Activated T-helper 2 cell treated with anti-CD3 and anti-CD28 coated beads, Interferon-gamma antibody, Interleukin-2, Interleukin-4, amounts not matched to agents 10 μg/mL and 5 μg/mL and 100 μg/mL, durations not matched to agents 14 hours and 24 hours and 36 hours (primary cell): ENCODE measurements around the gene MAP2K6. TPM values are rescaled to one million over a fixed set of nuclear protein-coding genes. Genes with fewer than 3 reads are reported as not detected.

ENCODE experiments used
- DNase-seq: peaks from one replicate; pipeline ENCODE4 v3.0.0; 2021; ENCODE audit warnings: low spot score
- H3K27ac Mint-ChIP-seq: one replicate; pipeline ENCODE4 v1.8.0; 2021; ENCODE audit warnings: mixed read lengths
- H3K27me3 Mint-ChIP-seq: one replicate; pipeline ENCODE4 v1.8.0; 2021; ENCODE audit warnings: low read depth, mixed read lengths
- H3K36me3 Mint-ChIP-seq: one replicate; pipeline ENCODE4 v1.8.0; 2021; ENCODE audit warnings: low read depth, mixed read lengths
- H3K4me1 Mint-ChIP-seq: one replicate; pipeline ENCODE4 v1.8.0; 2021; ENCODE audit warnings: low read depth, mixed read lengths
- H3K4me3 Mint-ChIP-seq: one replicate; pipeline ENCODE4 v1.8.0; 2021; ENCODE audit warnings: low read depth, mild to moderate bottlenecking, moderate library complexity, mixed read lengths
- H3K9me3 Mint-ChIP-seq: one replicate; pipeline ENCODE4 v1.8.0; 2021; ENCODE audit warnings: mixed read lengths
- intact Hi-C: fragments of 100-400 bp; cut with micrococcal nuclease; formaldehyde crosslinking; loops from one replicate; pipeline ENCODE4 v1.15.1; 2023
- total RNA-seq: library from RNA; stranded (reverse); gene quantifications from 2 replicates; pipeline ENCODE4 v1.2.3, GENCODE V29; 2022

Gene MAP2K6
- total RNA-seq, 1 donor from 2014 or later = 3.1 TPM

DNA sequence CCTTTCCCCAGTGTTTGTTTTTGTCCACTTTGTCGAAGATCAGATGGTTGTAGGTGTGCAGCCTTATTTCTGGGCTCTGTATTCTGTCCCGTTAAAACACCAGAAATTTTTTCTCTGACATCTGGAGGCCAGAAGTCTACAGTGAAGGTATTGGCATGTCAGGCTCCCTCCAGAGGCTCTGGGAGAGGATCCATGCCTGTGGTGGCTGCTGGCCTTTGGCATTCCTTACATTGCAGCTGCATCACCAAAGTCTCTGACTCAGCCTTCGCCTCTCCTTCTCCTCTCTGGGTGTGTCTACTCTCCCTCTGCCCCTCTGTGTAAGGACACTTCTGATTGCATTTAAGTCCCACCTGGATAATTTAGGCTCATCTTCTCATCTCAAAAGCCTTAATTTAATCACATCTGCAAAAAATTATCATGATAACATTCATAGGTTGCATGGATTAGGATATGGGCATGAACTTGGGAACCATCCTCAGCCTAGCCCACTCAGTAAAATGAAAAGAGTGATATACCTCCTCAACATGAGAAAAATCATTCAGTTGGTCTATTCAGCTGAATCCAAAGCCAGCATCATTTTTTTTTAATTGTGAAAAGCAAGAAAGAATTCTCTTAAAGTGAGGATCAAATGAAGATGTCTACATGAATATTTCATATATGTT, 78.0 kb downstream of the MAP2K6 start:
- intact Hi-C loops = no loop called here
- H3K4me3 Mint-ChIP-seq = no peak overlapping the region
- H3K9me3 Mint-ChIP-seq = no peaks in the 10 kb centered on the region
- no peaks in the 10 kb centered on the region for H3K36me3 Mint-ChIP-seq
- H3K27me3 Mint-ChIP-seq = no peaks in the 10 kb centered on the region
- DNase-seq = no peak
- no peak overlapping the region for H3K27ac Mint-ChIP-seq
- no peaks in the 10 kb centered on the region for H3K4me1 Mint-ChIP-seq

GRCh38 chr17:69495787-69496186, 81.3 kb downstream of the MAP2K6 start:
- Mint-ChIP-seq H3K9me3 (no peaks in the 10 kb centered on the region), H3K36me3 (no peaks in the 10 kb centered on the region), H3K4me3 (no peak overlapping the region), H3K4me1 (no peaks in the 10 kb centered on the region), H3K27me3 (no peaks in the 10 kb centered on the region), H3K27ac (no peak overlapping the region)
- DNase-seq = no peak
- intact Hi-C loops = no loop called here

- intact Hi-C loops = no loop called here
- Mint-ChIP-seq H3K4me1 (no peaks in the 10 kb centered on the region), H3K27ac (no peak overlapping the region), H3K4me3 (no peak overlapping the region), H3K36me3 (no peaks in the 10 kb centered on the region), H3K27me3 (no peaks in the 10 kb centered on the region), H3K9me3 (no peaks in the 10 kb centered on the region)
- no peak for DNase-seq
Measured at GRCh38 chr17:69497161-69497560, 82.7 kb downstream of the MAP2K6 start.

DNA sequence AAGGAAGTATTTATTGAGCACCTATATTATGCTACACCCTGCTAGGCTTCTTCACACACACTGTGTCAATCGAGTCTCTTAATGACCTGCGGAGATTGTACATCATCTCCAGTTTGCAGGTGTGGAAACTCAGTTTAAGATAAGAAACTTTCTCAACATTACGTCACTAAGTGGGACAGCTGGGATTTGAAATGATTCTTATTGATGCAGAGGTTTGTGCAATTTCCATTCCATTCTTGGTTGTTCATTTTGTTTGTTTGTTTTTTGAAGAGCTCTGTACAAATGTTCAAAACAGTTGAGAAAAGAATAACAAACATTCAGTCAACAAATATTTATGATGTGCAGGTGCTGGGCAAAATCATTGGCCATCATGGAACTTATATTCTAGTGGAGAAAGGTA, 84.8 kb downstream of the MAP2K6 start:
- intact Hi-C loops = no loop called here
- Mint-ChIP-seq H3K27me3 (no peaks in the 10 kb centered on the region), H3K4me1 (no peaks in the 10 kb centered on the region), H3K9me3 (no peaks in the 10 kb centered on the region), H3K36me3 (no peaks in the 10 kb centered on the region), H3K4me3 (no peak overlapping the region), H3K27ac (no peak overlapping the region)
- no peak for DNase-seq

DNA sequence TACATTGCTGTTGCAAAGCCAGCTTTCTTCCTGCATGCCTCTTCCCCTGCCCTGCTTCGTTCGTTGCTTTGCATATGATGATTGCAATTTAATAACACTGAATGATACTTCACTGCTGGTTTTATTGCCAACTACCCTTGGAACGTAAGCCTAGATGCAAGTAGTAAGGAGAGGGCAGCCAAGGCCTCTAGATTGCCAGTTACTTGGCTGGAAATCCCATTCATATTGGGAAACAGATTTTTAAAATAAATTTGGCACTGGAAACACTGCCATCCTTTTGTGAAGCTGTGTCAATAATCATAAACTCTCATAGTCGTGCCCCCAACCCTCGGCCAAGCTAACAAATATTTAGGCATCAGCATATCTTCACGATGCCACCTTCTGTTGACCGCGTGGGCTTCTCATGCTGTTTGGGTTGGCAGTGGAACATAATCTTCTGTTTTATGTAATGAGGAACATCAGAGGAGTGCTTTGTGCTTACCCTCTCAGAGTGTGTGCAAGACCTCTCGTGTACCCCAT, 86.5 kb downstream of the MAP2K6 start:
- intact Hi-C loops = no loop called here

GRCh38 chr17:69501591-69502468, 87.3 kb downstream of the MAP2K6 start:
- no peak for DNase-seq
- Mint-ChIP-seq H3K4me3 (no peak overlapping the region), H3K27me3 (no peaks in the 10 kb centered on the region), H3K27ac (no peak overlapping the region), H3K9me3 (no peaks in the 10 kb centered on the region), H3K4me1 (no peaks in the 10 kb centered on the region), H3K36me3 (no peaks in the 10 kb centered on the region)
- intact Hi-C loops = no loop called here

More for the DNA sequence above, 86.5 kb downstream of the MAP2K6 start:
- Mint-ChIP-seq H3K27me3 (no peaks in the 10 kb centered on the region), H3K27ac (no peak overlapping the region), H3K9me3 (no peaks in the 10 kb centered on the region), H3K36me3 (no peaks in the 10 kb centered on the region), H3K4me3 (no peak overlapping the region), H3K4me1 (no peaks in the 10 kb centered on the region)
- DNase-seq = no peak

GRCh38 chr17:69503711-69504110, 89.2 kb downstream of the MAP2K6 start:
- no peak overlapping the region for H3K4me3 Mint-ChIP-seq
- H3K9me3 Mint-ChIP-seq = no peaks in the 10 kb centered on the region
- intact Hi-C loops = no loop called here
- H3K27ac Mint-ChIP-seq = no peak overlapping the region
- H3K36me3 Mint-ChIP-seq = no peaks in the 10 kb centered on the region
- no peaks in the 10 kb centered on the region for H3K4me1 Mint-ChIP-seq
- H3K27me3 Mint-ChIP-seq = no peaks in the 10 kb centered on the region
- DNase-seq = no peak

DNA sequence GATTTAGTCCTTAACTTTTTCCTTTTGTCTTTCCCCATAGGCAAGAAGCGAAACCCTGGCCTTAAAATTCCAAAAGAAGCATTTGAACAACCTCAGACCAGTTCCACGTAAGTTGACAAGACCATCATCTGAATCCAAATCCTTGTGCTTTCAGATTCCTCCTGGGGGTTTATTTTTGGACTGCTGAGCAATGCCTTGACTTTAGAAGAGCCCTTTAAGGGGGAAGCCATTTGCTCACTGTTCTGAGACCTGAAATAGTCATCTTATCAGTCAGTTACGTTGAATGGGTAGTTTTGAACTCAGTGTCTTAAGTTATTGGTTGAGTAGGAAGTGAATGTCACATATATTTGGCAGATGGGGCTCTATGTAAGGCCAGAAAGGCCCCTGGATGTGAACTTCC, 91.2 kb downstream of the MAP2K6 start:
- intact Hi-C loops = no loop called here
- Mint-ChIP-seq H3K27me3 (no peaks in the 10 kb centered on the region), H3K9me3 (no peaks in the 10 kb centered on the region), H3K27ac (no peak overlapping the region), H3K36me3 (no peaks in the 10 kb centered on the region), H3K4me3 (no peak overlapping the region), H3K4me1 (no peaks in the 10 kb centered on the region)
- DNase-seq = no peak

GRCh38 chr17:69506489-69506888, 92.0 kb downstream of the MAP2K6 start:
- no peak overlapping the region for H3K27ac Mint-ChIP-seq
- H3K4me3 Mint-ChIP-seq = no peak overlapping the region
- no peaks in the 10 kb centered on the region for H3K27me3 Mint-ChIP-seq
- intact Hi-C loops = no loop called here
- no peaks in the 10 kb centered on the region for H3K36me3 Mint-ChIP-seq
- no peak for DNase-seq
- H3K9me3 Mint-ChIP-seq = no peaks in the 10 kb centered on the region
- no peaks in the 10 kb centered on the region for H3K4me1 Mint-ChIP-seq

DNA sequence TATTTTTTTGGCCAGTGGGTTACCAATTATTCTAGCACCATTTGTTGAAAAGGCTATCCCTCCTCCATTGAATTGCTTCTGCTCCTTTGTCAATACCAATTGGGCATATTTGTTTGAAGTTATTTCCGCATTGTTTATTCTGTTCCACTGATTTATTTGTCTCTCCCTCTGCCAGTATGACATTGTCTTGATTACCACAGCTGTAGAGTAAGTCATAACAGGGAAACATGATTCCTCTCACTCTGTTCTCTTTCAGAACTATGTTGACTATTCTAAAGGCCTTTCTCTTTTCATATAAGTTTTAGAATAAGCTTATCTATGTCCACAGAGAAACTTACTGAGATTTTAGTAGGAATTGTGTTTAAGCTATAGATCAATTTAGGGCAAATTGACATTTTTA, 94.3 kb downstream of the MAP2K6 start:
- intact Hi-C loops = no loop called here
- no peaks in the 10 kb centered on the region for H3K9me3 Mint-ChIP-seq
- no peak overlapping the region for H3K27ac Mint-ChIP-seq
- H3K27me3 Mint-ChIP-seq = no peaks in the 10 kb centered on the region
- H3K4me3 Mint-ChIP-seq = no peak overlapping the region
- no peaks in the 10 kb centered on the region for H3K4me1 Mint-ChIP-seq
- no peaks in the 10 kb centered on the region for H3K36me3 Mint-ChIP-seq
- DNase-seq = no peak

GRCh38 chr17:69511250-69511649, 96.8 kb downstream of the MAP2K6 start:
- intact Hi-C loops = no loop called here
- no peak overlapping the region for H3K4me3 Mint-ChIP-seq
- H3K4me1 Mint-ChIP-seq = no peaks in the 10 kb centered on the region
- DNase-seq = no peak
- H3K36me3 Mint-ChIP-seq = no peaks in the 10 kb centered on the region
- H3K27ac Mint-ChIP-seq = no peak overlapping the region
- no peaks in the 10 kb centered on the region for H3K27me3 Mint-ChIP-seq
- H3K9me3 Mint-ChIP-seq = no peaks in the 10 kb centered on the region

GRCh38 chr17:69512946-69513345, 98.4 kb downstream of the MAP2K6 start:
- Mint-ChIP-seq H3K4me1 (no peaks in the 10 kb centered on the region), H3K27ac (no peak overlapping the region), H3K4me3 (no peak overlapping the region), H3K36me3 (no peaks in the 10 kb centered on the region), H3K9me3 (no peaks in the 10 kb centered on the region), H3K27me3 (no peaks in the 10 kb centered on the region)
- DNase-seq = no peak
- intact Hi-C loops = no loop called here

DNA sequence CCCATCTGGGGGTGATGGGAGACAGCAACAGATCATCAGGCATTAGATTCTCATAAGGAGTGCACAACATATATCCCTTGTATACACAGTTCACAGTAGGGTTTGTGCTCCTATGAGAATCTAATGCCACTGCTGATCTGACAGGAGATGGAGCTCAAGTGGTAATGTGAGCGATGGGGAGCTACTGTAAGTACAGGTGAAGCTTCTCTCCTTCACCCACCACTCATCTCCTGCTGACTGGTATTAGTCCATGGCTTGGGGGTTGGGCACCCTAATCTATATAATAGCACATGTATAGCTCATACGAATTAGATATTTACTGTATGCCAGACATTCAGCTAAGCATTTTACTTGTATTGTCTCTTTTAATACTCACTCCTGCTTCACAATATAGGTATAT, 101.7 kb downstream of the MAP2K6 start:
- Mint-ChIP-seq H3K4me3 (no peak overlapping the region), H3K27me3 (no peaks in the 10 kb centered on the region)

More for the DNA sequence above, 101.7 kb downstream of the MAP2K6 start:
- Mint-ChIP-seq H3K36me3 (no peaks in the 10 kb centered on the region), H3K4me1 (no peaks in the 10 kb centered on the region), H3K9me3 (no peaks in the 10 kb centered on the region), H3K27ac (no peak overlapping the region)
- DNase-seq = no peak
- intact Hi-C loops = no loop called here
